ENCODE data around the gene ALDH1L2.

Gene ALDH1L2

GRCh38 chr12:104975587-104976343 lies 108.5 kb downstream of the ALDH1L2 start:
- DNase-seq = no peak

- no peak for DNase-seq
Observed at GRCh38 chr12:104974626-104975290, 109.5 kb downstream of the ALDH1L2 start.

GRCh38 chr12:104973250-104973649 lies 111.0 kb downstream of the ALDH1L2 start:
- no peak for DNase-seq

GRCh38 chr12:104971306-104971705 lies 113.0 kb downstream of the ALDH1L2 start:
- DNase-seq = no peak

Measured in DMS153 (cell line).